Left lung (tissue), 10 donors: ENCODE measurements around the gene DHPS. TPM values are rescaled to one million over a fixed set of nuclear protein-coding genes. Genes with fewer than 3 reads are reported as not detected.
"Not testable (repeated sequence)": the region's sequence is repeated elsewhere in the genome, so short reads cannot be mapped to it uniquely, and the experiment has no call there.

ENCODE experiments used
- ATAC-seq: fragments of 200-7000 bp; cut with Tn5 transposase; one replicate; pipeline ENCODE4 v1.9.1; 2020; ENCODE audit warnings: moderate library complexity
- DNase-seq, 4 donors: peaks; one replicate each; pipeline ENCODE4 v3.0.0-alpha.2; 2013 to 2020
- H3K27ac ChIP-seq, 2 donors: fragments of 200-600 bp; sonication (generic) in 1 of 2; one replicate each; pipeline versions ENCODE4 v1.5.0 to v1.8.0; 2020 to 2021
- H3K27me3 ChIP-seq, 2 donors: fragments of 200-600 bp; sonication (generic) in 1 of 2; one replicate each; pipeline versions ENCODE4 v1.5.0 to v1.8.0; 2020 to 2021
- H3K36me3 ChIP-seq, 2 donors: fragments of 200-600 bp; sonication (generic) in 1 of 2; one replicate each; pipeline versions ENCODE4 v1.5.0 to v1.8.0; 2020 to 2021
- H3K4me1 ChIP-seq, 2 donors: fragments of 200-600 bp; one replicate each; pipeline ENCODE4 v1.8.0; 2021
- H3K4me3 ChIP-seq, 2 donors: fragments of 200-600 bp; sonication (generic) in 1 of 2; one replicate each; pipeline versions ENCODE4 v1.5.0 to v1.8.0; 2020 to 2021; ENCODE audit warnings: mild to moderate bottlenecking in 1 of 2
- H3K9me3 ChIP-seq, 2 donors: fragments of 200-600 bp; sonication (generic) in 1 of 2; one replicate each; pipeline versions ENCODE4 v1.5.0 to v1.8.0; 2020 to 2021
- CTCF ChIP-seq, 2 donors: fragments of 200-600 bp; sonication (generic) in 1 of 2; IDR thresholded peaks; one replicate each; pipeline versions ENCODE4 v1.5.0 to v1.8.0; 2021; ENCODE audit warnings: antibody characterized with exemption in 2 of 2
- intact Hi-C, 2 donors: fragments of 100-400 bp; cut with DNase I; formaldehyde crosslinking; loops; one replicate each; pipeline versions ENCODE4 v1.11.2 to v1.14.2; 2022
- polyA plus RNA-seq, 6 donors: library from polyadenylated mRNA; unstranded; fragments of 120-200 nt; gene quantifications; one replicate each; pipeline ENCODE4 v1.2.1, GENCODE V29; 2013; ENCODE audit not compliant: insufficient read length in 6 of 6
- total RNA-seq, 2 donors: library from RNA; stranded (reverse); fragmentation: NEBNext Ultra II Directional; extraction: Animal tissue kit (Norgen Biotek cat#: 25700); gene quantifications; one replicate each; pipeline ENCODE4 v1.2.1, GENCODE V29; 2021
- donor health status: DM: no; HTN: yes; CAD: no.
- donor health status: DM: no; HTN: no; CAD: no.

The DHPS gene
- total and polyA plus RNA-seq, 8 donors: 63.8 to 96.9 (median 82.8) TPM

GRCh38 chr19:12727745-12728433, 46.2 kb upstream of the DHPS start:
- H3K36me3 ChIP-seq: peaks cover 0 to 49% of the 10 kb centered on the region in 2 donors
- no peaks in the 10 kb centered on the region for H3K27me3 ChIP-seq
- intact Hi-C loops: no loop called here
- H3K9me3 ChIP-seq: no peaks in the 10 kb centered on the region
- DNase-seq (no peak), ATAC-seq (no peak)
- no peak for TF ChIP-seq CTCF (IDR thresholded peaks at IDR 0.05)
- peaks cover 8 to 47% of the 10 kb centered on the region in 2 donors for H3K4me1 ChIP-seq
- no peak overlapping the region for H3K4me3 ChIP-seq
- no peak overlapping the region for H3K27ac ChIP-seq

GRCh38 chr19:12726988-12727316, 45.3 kb upstream of the DHPS start:
- no peak for TF ChIP-seq CTCF (IDR thresholded peaks at IDR 0.05)
- peaks cover 0 to 40% of the 10 kb centered on the region in 2 donors for H3K4me1 ChIP-seq
- intact Hi-C loops: no loop called here

DNA sequence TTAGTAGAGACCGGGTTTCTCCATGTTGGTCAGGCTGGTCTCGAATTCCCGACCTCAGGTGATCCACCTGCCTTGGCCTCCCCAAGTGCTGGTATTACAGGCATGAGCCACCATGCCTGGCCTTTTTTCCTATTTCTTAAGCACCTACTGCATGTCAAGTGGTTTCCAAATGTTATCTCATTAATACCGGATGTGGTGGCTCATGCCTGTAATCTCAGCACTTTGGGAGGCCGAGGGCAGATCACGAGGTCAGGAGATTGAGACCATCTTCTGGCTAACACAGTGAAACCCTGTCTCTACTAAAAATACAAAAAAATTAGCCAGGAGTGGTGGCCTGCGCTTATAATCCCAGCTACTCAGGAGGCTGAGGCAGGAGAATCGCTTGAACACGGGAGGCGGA, 43.9 kb upstream of the DHPS start:
- H3K27me3 ChIP-seq, DNase-seq, H3K4me3 ChIP-seq, H3K9me3 ChIP-seq, H3K27ac ChIP-seq, ATAC-seq, intact Hi-C loops: not testable (repeated sequence)
- H3K36me3 ChIP-seq: peaks cover 0 to 31% of the 10 kb centered on the region in 2 donors
- H3K4me1 ChIP-seq: peaks cover 4 to 39% of the 10 kb centered on the region in 2 donors

More at GRCh38 chr19:12726988-12727316, 45.3 kb upstream of the DHPS start:
- no peaks in the 10 kb centered on the region for H3K9me3 ChIP-seq
- ATAC-seq (no peak), DNase-seq (no peak)
- no peak overlapping the region for H3K27ac ChIP-seq
- no peaks in the 10 kb centered on the region for H3K27me3 ChIP-seq
- peaks cover 0 to 44% of the 10 kb centered on the region in 2 donors for H3K36me3 ChIP-seq
- no peak overlapping the region for H3K4me3 ChIP-seq

DNA sequence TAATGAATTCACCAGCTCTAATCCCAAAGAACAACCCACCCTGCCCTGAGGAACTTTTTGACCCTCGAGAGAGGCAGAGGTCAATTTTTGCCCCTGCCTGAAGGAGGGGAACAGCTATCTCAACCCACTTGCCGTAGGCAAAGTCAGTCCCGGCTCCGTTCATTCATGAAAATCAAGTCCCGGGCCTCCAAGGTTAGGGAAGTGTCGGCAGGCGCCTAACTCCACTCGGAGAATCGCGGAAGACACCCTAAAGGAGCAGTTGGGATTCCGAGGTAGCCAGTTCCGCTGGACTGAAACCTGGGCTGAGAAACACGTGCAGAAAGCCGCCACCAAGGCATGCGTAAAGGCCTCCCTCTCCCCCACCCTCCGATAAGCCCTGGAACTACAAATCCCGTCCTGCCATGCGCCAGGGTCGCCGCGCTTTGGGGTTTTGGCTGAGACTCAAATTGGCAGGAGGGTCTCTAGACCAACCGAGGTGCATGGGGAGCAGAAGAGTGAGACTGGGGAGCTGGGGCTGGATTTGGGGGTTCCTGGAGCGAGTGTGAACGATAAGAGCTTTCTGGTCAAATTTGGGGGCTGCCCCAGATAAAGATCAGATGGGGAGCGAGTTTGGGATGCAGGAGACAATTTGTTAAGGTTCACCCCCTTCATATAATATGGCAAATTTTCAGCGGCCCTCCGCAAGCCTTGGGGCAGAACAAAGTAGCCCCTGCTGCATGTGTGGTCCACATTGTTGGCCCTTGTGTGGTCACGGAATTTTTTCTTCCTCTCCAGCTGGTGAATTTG, 42.2 kb upstream of the DHPS start, which contains the start of gene TNPO2:
Gene TNPO2, minus strand, starts transcription at position 292 of the 786 bp plus-strand sequence. CDS start 2,955 bp downstream, outside the sequence.
- H3K4me1 ChIP-seq: peaks cover 11 to 40% of the 10 kb centered on the region in 2 donors
- ATAC-seq (peak; percentile 74), DNase-seq (peak in 3 of 4 donors; percentile 65 to 84 (median 71))
- no peaks in the 10 kb centered on the region for H3K27me3 ChIP-seq
- no peaks in the 10 kb centered on the region for H3K9me3 ChIP-seq
- H3K36me3 ChIP-seq: peaks cover 0 to 17% of the 10 kb centered on the region in 2 donors
- intact Hi-C loops: no loop called here
- peak within 1 kb of the TSS; percentile 44 to 63 for H3K4me3 ChIP-seq
- TF ChIP-seq CTCF (IDR thresholded peaks at IDR 0.05): no peak
- peak within 1 kb of the TSS; percentile 79 to 89 for H3K27ac ChIP-seq

DNA sequence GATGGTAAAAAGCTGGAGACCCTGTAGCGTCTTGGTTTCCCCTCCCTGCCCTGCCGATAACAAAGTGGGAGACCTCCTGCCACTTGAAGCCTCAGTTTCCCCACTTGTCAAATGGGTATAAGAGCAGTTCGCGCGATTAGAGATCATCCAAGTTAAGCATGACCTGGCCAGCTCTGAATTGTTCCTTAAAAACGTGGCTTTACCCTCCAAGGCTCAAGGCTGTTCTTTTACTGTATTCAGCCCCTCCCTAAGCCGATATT, 41.6 kb upstream of the DHPS start:
- Histone ChIP-seq H3K4me3 (peak overlapping the region; percentile 44 to 63), H3K4me1 (peaks cover 11 to 40% of the 10 kb centered on the region in 2 donors), H3K9me3 (no peaks in the 10 kb centered on the region), H3K36me3 (peaks cover 0 to 17% of the 10 kb centered on the region in 2 donors), H3K27me3 (no peaks in the 10 kb centered on the region), H3K27ac (peak overlapping the region; percentile 79 to 89)
- no peak for DNase-seq
- intact Hi-C loops: no loop called here
- TF ChIP-seq CTCF (IDR thresholded peaks at IDR 0.05): no peak
- ATAC-seq: peak; percentile 1
